Stimulated activated CD4-positive, alpha-beta T cell treated with anti-CD3 and anti-CD28 coated beads, TNF-alpha, amount 100 ng/mL, for 48 hours (primary cell): ENCODE measurements around the gene LDLRAD4.

Experiments
- DNase-seq, 3 donors: peaks; one replicate each; pipeline ENCODE4 v3.0.0-alpha.2; 2020; ENCODE audit warnings: low read depth in 3 of 3

The LDLRAD4 gene

GRCh38 chr18:13229001-13229671, 10.6 kb downstream of the LDLRAD4 start:
- DNase-seq, result no peak

GRCh38 chr18:13231151-13231550, 12.6 kb downstream of the LDLRAD4 start:
- no peak for DNase-seq

DNA sequence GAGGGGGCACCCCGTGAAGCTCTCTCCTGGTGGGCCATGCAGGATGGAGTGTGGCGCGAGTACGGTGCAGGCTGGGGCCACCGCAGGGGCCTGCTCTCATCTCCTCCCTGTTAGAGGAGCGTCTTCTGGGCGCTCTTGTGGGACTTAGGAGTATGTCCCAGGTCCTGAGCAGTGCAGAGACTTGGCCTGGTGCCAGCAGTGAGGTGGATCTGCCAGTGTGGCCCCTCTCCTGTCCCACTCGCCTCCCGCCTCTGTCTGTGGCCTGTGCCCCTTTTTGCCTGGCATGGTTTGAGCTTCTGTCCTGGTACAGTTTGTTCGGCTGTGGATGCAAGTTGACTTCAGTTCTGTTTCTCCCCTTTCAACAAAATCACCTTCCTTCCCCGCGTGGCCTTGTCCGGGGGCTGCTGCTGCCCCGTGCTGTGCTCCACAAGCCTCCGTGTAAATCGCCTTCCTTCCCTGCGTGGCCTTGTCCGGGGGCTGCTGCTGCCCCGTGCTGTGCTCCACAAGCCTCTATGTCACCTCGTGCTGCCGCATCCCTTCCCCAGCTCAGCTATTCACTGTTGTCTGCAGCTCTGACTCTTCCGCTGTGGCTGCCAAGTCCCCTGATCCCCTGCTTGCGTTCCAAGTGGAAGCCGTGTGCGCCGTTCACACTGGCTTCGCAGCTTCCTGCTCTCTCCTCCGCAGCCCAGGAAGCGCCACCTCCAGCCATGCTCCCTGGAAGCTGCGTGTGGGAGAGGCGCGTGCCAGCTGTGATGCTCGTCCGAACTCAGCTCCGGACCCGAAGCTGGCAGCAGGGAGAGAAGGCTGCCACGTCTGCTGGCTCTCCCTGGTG, 13.7 kb downstream of the LDLRAD4 start:
- DNase-seq, result no peak

- no peak for DNase-seq
These were observed 14.6 kb downstream of the LDLRAD4 start for GRCh38 chr18:13232971-13233786.

- DNase-seq, result no peak
These were observed 15.5 kb downstream of the LDLRAD4 start for GRCh38 chr18:13233787-13234783.

GRCh38 chr18:13235421-13235831, 16.9 kb downstream of the LDLRAD4 start:
- no peak for DNase-seq

- no peak for DNase-seq
These were observed 17.4 kb downstream of the LDLRAD4 start for GRCh38 chr18:13235981-13236380.

GRCh38 chr18:13236411-13236810, 17.9 kb downstream of the LDLRAD4 start:
- DNase-seq, result no peak

GRCh38 chr18:13237073-13237472, 18.5 kb downstream of the LDLRAD4 start:
- DNase-seq, result no peak

DNA sequence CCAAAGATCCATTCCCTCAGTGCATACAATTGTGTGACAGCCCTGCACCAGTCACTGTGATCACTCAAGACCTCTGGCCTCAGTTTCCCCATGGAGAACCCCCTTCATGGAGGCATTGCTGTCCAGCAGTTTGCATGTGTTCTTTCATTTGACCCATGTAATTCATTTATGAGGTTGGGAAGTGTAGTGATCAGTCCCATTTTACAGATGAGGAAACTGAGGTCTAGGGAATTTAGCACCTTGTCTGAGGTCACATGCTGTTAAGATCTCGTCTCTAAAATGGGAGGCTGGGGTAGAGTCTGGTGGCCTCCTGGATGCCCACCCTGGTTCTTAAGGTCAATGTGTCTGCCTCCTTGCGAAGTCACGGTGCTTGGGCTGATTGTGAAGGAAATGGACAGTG, 19.1 kb downstream of the LDLRAD4 start:
- no peak for DNase-seq

DNA sequence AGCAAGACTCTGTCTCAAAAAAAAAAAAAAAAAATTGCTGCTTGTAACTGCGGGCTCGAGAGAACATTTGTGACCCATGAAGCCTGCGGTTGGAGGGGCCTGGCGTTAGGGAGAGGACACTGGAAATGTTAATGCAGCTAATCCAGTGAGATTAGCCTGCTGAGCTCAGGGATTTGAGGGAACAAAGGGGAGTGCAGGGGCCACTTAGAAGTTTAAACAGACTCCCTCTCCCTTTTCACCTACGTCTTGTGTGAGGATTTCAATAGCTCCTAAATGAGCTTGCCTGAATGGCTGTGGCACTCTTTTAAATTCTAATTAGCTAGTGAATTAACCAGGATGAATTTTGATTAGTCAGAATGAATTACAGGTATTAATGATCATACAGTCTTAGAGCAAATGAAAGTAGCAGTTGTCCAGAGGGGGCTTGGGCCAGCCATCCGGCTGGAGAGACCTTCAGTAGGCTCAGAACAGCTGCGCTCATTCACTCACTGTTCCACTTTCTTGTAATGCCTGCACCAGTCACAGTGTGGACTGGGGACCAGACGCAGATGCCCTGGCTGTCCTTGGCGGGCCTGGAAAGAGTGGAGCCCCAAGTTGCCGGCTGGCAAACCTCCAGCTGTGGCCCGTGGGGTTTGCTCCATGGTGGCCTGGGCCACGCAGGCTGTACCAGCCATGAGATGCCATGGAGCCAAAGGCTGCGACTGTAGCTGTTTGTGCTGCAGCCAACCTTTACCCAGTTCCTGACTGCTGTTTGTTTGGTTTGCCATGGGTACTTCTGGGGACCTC, 20.8 kb downstream of the LDLRAD4 start:
- DNase-seq, result no peak

DNA sequence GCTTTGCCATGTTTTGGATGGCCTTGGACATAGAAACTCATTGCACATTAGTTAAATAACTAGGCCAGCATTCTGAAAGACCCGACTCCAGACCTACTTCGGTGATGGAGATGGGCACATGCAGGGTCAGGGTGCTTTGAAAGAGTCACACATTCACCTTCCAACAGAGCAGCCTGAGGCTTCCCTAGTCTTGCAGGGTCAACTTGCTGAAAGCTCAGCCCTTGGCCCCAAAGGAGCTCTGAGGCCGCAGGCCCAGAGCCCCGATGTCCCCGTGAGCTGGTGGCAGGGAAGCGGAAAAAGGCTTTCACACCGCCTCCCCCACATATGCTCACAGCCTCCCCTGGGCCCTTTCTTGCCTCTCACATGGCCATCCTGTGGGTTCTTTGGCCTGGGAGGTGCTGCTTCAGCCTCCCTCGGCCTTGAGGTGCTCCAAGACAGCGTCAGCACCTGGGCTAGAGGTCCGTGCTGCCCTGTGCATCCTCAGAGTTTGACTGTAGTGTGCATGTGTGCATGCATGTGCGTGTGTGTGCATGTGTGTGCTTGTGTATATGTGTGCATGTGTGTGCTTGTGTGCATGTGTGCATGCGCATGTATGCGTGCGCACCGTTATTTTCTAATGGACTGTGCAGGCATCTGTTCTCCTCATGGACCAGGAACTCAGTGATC, 21.6 kb downstream of the LDLRAD4 start:
- no peak for DNase-seq

DNA sequence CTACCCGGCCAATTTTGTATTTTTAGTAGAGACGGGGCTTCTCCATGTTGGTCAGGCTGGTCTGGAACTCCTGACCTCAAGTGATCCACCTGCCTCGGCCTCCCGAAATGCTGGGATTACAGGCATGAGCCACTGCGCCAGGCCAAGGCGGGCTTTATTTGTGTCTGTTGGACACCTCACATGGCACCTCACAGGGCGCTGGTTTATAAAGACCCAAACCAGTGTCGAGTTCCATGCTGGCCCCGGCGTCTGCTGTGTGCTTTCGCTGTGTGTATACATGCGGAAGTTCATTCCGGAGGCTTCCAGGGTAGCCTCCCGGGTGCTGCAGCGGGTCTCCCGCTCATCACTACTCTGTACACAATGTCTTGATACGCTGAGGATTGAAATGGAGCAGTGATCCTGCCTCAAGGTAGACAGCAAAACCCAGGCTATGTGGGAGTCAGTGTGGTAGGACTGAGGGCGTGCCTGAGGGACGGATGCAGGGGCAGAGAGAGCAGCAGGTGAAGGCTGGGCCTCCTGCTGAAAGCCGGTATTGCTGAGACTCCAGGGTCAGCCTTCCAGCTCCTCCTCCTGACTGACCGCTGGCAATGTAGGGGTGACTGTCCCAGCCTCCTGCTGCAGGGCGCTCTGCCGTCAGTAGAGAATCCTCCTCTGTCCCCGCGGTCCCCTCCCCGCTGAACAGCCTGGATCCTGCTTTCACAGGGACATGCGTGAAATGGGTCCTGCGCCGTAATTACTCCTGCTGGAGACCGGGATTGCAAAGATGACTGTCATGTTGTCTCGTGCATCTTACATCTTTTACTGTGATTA, 22.7 kb downstream of the LDLRAD4 start:
- DNase-seq, result no peak

DNA sequence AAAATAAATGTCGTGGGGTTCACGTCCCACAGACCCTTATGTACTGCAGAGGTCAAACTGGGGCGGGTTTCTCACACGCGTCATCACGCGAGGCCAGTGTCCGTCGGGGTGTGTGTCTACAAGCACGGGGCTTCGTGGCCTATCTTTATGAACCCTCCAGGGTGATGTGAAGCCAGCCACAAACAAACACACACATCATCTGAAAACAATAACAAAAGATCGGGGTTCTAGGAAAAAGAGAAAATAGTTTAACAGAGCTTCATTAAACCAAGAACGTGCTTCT, 23.3 kb downstream of the LDLRAD4 start:
- DNase-seq, result no peak

DNA sequence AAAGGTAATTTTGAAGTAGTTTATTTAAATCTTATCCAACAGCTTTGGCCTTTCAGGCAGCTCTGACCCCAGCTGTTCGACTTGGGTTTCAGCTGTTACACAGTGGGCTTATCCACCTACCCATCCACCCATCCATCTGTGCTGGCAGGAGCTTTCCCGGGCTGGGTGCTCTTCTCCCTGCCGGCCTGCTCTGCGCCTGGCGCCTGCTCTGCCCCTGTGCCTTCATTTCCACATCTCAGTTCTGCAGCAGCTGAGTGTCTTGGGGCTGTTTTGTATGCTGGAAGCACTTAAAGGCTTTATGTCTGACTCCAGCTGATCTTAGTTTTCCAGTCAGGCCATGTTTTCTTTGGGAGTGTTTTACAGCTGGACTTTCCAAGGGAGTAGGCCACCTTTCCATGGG, 24.2 kb downstream of the LDLRAD4 start:
- DNase-seq, result no peak

- no peak for DNase-seq
These were observed 24.8 kb downstream of the LDLRAD4 start for GRCh38 chr18:13243363-13243762.

DNA sequence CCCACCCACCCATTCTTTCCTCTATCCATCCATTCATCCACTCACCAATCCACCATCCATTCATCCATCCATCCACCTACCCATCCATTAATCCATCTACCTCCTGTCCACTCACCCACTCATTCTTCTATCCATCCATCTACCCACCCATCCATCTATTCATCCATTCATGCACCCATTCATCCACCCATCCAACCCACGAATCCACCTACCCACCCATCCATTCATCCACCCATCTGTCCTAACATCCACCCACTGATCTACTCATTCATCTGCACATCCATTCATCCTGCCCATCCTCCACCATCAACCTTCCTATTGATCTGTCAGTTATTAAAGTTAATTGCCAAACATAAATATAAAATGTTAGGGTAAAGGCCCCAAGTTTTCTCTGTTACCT, 25.6 kb downstream of the LDLRAD4 start:
- DNase-seq, result no peak

DNA sequence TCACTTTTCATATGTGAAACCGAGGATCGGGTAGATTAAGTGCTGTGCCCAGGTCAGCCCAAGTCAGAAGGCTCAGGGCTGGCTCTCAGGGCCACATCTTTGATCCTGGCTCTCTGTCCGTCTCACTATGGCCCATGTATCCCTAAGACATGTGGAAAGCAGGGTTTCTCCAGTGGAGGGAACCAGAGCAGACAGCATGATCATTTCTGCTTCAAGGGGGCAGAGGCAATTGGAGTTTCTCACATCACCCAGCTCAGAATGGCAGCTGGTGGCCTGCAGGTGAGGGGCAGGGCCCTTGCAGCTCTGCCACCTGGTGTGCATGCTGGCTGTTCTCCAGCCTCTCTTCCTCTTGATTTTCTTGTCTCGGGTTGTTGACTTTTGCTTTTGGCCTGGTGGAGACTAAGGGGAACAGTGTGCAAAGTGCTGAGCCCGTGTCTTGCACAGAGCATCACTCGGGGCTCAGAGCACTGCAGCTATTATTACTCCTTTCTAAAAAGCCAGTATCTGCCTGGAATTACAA, 27.0 kb downstream of the LDLRAD4 start:
- DNase-seq, result no peak

DNA sequence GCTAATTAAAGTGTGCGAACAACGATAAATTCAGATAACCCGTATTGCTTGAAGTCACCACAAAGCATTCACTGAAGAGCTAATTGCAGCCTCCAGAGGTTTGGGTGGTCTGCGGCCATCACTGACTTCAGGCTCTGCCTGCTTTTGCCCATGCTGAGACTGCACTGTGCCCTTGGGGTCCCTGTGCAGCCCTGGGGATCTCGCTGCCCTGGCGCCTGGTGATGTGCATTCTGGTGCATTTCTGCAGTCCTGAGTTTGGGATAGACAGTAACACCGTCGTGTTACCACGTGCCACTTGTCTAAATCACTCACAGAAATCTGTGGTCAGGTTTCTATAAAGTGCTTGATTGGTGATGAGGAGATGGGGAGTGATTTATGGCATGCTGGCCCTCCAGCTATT, 27.6 kb downstream of the LDLRAD4 start:
- DNase-seq, result no peak
